GM12801 (cell line): ENCODE results near the gene CACNB1.

Experiments used
- TF ChIP-seq, protein P1 (sequence below): IDR thresholded peaks from one replicate; pipeline ENCODE4 v1.5.1; 2011; ENCODE audit warnings: control low read depth; ENCODE audit not compliant: insufficient read length; ENCODE audit errors: extremely low read depth

Gene CACNB1

DNA sequence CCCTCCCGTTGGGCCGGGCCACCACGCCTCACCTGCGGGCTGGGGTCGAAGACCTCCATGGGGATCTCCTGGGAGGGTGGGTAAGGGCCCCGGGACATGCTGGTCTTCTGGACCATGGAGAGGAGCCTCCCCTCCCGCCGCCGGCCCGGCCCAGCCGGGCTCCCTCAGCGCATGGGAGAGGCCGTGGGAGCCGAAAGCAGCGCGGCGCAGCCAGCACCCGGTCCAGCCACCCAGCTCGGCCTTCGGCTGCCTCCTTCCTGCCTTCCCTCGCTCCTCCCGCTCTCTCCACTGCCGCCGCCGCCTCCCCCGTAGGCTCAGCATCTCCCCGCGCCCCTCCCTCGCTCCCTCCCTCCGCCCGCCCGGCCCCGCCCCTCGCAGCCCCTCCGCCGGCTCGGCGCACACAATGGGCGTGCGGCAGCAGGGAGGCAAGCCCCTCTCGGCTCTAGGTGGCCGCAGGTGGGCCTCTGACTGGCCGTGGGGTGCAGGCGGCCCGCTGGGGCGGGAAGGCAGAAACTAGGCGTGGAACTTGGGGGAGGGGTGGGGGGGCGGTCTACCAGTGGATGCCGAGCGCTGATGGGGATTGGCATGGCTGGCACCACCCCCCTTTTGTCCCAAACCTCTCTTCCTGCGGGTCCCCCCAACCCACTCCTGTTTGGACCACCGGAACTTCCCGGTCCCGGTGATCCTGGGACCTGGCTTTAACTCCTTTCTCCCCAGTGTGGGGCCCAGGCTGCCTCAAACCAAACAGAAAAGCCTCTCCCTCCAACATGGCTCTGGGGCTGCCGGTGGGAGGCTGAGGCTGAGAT lies at the start of gene CACNB1:
CACNB1 (minus strand) TSS at position 290 of the 806 bp plus-strand sequence; CDS start at position 116, 174 bp downstream.
- TF ChIP-seq, protein P1, sequence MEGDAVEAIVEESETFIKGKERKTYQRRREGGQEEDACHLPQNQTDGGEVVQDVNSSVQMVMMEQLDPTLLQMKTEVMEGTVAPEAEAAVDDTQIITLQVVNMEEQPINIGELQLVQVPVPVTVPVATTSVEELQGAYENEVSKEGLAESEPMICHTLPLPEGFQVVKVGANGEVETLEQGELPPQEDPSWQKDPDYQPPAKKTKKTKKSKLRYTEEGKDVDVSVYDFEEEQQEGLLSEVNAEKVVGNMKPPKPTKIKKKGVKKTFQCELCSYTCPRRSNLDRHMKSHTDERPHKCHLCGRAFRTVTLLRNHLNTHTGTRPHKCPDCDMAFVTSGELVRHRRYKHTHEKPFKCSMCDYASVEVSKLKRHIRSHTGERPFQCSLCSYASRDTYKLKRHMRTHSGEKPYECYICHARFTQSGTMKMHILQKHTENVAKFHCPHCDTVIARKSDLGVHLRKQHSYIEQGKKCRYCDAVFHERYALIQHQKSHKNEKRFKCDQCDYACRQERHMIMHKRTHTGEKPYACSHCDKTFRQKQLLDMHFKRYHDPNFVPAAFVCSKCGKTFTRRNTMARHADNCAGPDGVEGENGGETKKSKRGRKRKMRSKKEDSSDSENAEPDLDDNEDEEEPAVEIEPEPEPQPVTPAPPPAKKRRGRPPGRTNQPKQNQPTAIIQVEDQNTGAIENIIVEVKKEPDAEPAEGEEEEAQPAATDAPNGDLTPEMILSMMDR, result no peak

DNA sequence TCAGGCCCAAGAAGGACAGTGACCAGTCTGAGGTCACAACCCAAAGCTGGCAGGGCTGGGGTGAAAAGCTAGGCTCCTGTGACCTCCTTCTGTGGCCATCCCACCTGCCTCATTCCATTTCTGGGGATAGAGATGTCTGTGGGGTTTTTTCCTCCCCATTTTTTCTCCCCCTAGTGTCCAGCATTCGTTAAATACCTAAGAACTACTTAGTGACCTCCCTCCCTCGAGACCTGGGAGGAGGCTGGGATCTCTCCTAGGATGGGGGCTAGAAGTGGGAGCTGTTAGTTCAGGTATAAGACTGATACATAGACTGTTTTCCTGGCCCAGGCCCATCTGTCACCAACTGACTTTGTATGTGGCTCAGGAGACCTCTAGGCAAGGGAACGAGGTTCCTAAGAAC lies 48.8 kb upstream of the CACNB1 start:
- TF ChIP-seq, protein P1, result no peak

DNA sequence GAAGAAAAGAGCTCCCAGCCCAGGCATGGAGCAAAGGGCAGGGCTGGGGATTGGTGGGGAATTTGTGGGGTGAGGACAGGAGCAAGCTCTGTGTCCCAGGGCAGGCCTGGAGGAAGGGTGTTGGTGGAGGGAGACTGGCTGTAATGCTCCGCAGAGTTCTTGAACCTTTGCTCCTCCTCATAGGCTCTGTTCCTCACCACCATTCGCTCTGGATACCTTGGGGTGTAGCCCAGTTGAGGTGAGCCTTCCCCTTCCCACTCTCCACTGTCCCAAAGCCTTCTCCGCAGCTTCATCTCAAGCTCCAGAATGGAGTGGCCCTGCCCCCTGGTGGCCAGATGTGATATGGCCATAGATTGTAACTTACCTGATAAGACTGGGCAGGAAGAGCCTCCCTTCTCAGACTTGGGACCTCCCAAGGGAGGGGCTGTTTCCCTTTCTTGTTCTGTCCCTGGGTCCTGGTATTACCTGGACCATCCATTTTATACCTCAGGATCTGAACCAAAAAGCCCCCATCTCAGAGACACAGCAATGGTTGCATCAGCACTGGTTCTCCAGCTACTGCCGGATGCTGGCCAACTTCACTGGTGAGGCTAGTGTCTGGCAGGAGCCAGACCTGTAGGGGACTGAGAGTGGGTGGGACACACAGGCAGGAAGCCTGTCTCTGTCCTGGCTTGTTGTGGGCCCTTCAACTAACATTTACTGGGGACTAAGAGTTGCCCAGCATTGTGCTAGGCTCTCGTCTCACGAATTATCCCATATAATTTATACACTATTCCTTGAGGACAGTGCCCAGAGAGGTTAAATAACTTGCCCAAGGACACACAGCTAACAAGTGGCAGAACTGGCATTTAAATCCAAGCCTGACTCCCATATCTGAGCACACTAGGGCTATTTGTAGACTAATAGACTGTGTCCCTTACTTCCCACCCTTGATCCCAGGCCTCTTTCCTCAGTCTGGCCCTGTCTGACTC lies 47.4 kb upstream of the CACNB1 start:
- TF ChIP-seq, protein P1, result peak; percentile 49

DNA sequence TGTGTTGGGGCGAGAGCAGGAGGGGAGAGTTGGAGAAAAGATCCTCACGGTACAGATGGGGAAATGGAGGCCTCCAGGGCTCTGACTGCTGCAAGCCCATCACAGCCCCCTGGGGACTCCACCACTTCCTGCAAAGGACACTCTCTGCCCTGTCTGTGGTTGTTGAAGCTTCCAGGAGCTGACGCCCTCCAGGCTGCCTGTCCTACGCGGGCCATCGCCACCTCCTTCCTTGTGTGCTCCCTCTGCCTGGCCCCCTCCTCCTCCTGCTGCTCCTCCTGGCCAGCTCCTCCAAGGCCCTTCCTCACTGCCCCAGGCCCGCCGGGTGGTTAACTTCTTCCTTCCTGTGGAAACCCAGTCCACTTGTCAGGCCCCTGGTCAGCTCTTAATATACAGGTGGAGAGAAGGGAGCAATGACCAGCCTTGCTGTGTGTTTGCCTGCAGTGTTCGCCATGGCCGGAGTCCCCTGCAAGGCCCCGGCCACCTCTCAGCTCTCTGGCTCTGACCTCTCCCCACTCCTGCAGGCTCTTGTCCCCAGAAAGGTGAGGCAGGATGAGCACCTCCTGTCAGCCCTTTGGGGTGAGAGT lies 46.6 kb upstream of the CACNB1 start:
- TF ChIP-seq, protein P1, result no peak

DNA sequence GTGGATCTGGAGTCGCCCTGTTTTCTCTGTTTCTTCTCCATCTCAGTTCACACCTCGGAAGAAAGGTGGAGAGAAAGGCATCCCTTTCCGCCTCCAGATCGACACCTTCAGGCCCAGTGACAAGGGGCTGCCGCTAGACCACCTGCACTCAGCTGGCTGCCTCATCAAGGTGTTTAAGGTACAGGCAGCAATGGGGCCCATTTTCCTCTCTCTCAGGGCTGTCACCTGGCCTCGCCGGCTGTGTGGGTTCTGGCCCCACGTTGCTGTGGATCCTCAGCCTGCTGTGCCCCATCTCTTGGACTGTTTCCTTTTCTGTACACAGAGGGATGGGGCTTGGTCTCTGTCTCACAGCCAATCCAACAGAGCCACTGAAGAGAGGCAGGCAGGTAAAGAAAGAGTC lies 45.7 kb upstream of the CACNB1 start:
- TF ChIP-seq, protein P1, result no peak

DNA sequence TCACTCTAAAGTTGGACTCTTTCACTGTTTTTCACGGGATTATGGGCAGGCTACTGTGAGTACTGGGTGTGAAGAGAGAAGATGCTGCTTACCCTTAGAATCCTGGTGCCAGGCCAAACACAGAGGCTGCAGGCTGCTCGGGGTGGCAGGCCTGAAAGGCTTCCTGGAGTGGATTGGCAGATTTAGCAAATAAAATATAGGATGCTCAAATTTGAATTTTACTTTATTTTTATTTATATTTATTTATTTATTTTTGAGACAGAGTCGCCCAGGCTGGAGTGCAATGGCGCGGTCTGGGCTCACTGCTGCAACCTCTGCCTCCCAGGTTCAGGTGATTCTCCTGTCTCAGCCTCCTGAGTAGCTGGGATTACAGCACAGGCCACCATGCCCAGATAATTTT lies 43.2 kb upstream of the CACNB1 start:
- TF ChIP-seq, protein P1, result no peak
